DMS79 (cell line): ENCODE data around the gene GPS1.

ENCODE experiments used
- DNase-seq: peaks from one replicate; lab custom pipeline; 2025; lab: John Stamatoyannopoulos, UW

Gene GPS1

GRCh38 chr17:82079001-82079677 is 27.4 kb downstream of the GPS1 start:
- DNase-seq = no peak

GRCh38 chr17:82080048-82080788 is 28.5 kb downstream of the GPS1 start:
- no peak for DNase-seq

- no peak for DNase-seq
These were observed 29.2 kb downstream of the GPS1 start for GRCh38 chr17:82080789-82081464.

GRCh38 chr17:82081546-82081945 is 29.8 kb downstream of the GPS1 start:
- DNase-seq = no peak

- DNase-seq = no peak
These were observed 30.3 kb downstream of the GPS1 start for GRCh38 chr17:82081966-82082365.

- DNase-seq = no peak
These were observed 30.8 kb downstream of the GPS1 start for GRCh38 chr17:82082456-82082855.

- DNase-seq = no peak
These were observed 31.3 kb downstream of the GPS1 start for GRCh38 chr17:82083009-82083408.

- no peak for DNase-seq
These were observed 32.0 kb downstream of the GPS1 start for GRCh38 chr17:82083533-82084359.

GRCh38 chr17:82084373-82085030 is 32.8 kb downstream of the GPS1 start:
- DNase-seq = no peak

GRCh38 chr17:82085031-82085861 is 33.5 kb downstream of the GPS1 start:
- DNase-seq = no peak

GRCh38 chr17:82085931-82086764 is 34.5 kb downstream of the GPS1 start:
- no peak for DNase-seq

- no peak for DNase-seq
These were observed 35.5 kb downstream of the GPS1 start for GRCh38 chr17:82086941-82087906.

GRCh38 chr17:82087961-82088837 is 36.5 kb downstream of the GPS1 start:
- DNase-seq = no peak

GRCh38 chr17:82088838-82089722 is 37.4 kb downstream of the GPS1 start:
- DNase-seq = no peak

- DNase-seq = no peak
These were observed 38.2 kb downstream of the GPS1 start for GRCh38 chr17:82089723-82090548.
